Astrocyte of the cerebellum (primary cell): ENCODE measurements around the gene HJURP.

Experiments
- DNase-seq: peaks from one replicate; pipeline ENCODE4 v3.0.0-alpha.2; 2011; ENCODE audit warnings: low read depth
- H3K4me3 ChIP-seq: 2 replicates; pipeline ENCODE4 v1.5.1; 2011; ENCODE audit warnings: mild to moderate bottlenecking, low read depth, low read length, moderate library complexity
- in situ Hi-C: cut with HindIII; loops from 2 replicates; pipeline ENCODE4 v1.10.0; 2017; ENCODE audit warnings: low sequenced_read_pairs
- TF ChIP-seq, protein P1 (sequence below): IDR thresholded peaks from 2 replicates; pipeline ENCODE4 v1.5.1; 2012; ENCODE audit warnings: low read length, low read depth, moderate library complexity, mild to moderate bottlenecking; ENCODE audit errors: missing control alignments

Gene HJURP

GRCh38 chr2:233823731-233824121 is 30.6 kb downstream of the HJURP start:
- no peak overlapping the region for H3K4me3 ChIP-seq
- in situ Hi-C loops, result no loop called here
- TF ChIP-seq, protein P1, sequence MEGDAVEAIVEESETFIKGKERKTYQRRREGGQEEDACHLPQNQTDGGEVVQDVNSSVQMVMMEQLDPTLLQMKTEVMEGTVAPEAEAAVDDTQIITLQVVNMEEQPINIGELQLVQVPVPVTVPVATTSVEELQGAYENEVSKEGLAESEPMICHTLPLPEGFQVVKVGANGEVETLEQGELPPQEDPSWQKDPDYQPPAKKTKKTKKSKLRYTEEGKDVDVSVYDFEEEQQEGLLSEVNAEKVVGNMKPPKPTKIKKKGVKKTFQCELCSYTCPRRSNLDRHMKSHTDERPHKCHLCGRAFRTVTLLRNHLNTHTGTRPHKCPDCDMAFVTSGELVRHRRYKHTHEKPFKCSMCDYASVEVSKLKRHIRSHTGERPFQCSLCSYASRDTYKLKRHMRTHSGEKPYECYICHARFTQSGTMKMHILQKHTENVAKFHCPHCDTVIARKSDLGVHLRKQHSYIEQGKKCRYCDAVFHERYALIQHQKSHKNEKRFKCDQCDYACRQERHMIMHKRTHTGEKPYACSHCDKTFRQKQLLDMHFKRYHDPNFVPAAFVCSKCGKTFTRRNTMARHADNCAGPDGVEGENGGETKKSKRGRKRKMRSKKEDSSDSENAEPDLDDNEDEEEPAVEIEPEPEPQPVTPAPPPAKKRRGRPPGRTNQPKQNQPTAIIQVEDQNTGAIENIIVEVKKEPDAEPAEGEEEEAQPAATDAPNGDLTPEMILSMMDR, result no peak
- DNase-seq, result no peak

DNA sequence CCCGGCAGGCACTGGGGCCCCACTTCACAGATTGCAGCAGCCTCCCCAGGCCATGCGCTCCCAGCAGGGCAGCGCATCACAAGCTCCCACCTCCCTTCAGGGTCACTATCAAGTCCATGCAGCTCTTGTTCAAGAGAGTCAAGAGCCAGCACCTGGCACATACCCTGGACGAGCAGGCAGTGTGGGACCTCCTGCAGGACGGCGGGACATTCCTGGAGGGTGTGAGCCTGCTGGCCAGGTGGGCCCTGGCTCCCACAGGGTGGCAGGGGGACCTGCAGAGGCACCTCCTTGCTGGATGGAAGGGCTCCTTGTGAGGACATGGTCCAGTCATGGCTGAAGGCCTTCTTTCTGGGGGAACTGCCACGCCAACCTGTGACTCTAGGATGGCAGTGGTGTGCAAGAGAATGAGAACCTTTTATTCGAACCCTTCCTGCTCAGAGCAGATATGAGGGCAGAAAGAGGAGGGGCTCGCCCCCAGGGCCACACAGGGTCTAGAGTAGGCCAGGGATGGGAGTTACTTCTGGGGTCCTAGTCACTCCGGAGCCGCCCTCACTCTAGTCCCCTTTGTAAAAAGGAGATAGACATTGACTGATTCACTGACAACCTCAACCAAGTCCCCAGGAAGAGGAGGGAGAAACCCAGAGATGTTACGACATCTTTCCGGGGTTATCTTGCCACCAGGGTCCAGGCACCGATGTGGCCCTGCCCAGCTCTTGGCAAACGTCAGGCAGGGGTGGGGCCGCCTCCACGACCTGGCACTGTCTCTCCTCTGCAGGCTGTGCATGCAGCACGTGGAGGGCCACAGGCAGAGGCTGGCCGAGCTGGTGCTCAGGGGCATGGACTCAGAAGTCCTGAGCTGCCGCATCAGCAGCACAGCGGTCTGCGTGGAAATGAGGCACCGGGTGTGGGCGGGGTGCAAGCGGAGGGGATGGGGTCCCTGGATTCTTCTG is 31.3 kb downstream of the HJURP start:
- TF ChIP-seq, protein P1, result no peak
- DNase-seq, result no peak
- H3K4me3 ChIP-seq, result no peak overlapping the region
- in situ Hi-C loops, result no loop called here

DNA sequence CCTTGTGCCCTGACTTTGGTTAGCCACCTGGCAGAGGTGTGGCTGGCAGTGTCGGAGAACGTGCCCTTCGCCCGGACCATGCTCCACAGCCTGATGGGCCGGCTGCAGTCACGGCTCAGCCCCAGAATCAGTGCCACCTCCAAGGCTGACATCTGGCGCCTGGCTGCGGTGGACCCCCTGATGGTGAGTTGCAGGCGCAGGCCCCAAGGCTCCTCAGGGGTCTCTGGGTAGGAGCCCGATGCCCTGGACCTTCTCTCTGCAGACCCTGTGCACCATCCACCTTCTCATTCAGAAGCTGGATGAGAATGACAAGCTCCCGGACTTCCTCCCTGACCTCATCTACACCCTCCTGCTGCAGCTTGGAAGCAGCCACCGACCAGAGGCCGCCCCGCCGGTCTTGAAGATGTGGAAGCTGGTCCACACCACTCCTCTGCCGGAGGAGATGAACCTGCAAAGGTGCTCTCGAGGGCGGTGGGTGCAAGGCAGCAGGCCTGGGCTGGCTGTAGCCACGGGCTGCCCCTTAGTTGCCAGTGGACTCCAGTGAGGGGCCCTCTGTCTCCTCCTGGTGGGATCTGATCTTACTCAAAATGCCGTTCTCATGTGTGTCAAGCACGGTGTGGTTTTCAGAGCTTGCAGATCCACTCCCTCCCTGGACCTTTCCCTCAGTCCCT is 32.1 kb downstream of the HJURP start:
- DNase-seq, result no peak
- TF ChIP-seq, protein P1, result no peak
- H3K4me3 ChIP-seq, result no peak overlapping the region
- in situ Hi-C loops, result no loop called here

DNA sequence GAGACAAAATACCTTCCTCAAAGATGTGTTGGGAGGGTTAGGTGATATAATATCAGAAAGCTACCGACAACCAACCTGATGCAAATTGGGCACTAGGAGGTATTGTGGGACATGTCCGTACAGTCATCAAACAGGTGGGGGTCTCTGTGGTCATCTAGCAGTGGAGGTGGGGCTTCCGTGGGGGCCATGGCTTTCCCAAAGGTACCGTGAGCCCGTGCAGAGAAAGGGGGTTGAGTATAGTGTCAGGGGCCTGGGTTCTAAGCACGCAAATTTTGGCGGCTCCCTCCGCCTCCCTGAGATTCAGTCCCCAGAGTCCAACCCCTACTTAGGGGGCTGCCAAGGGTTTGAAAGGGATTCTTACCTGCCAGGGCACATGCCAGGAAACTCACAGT is 32.6 kb downstream of the HJURP start:
- H3K4me3 ChIP-seq, result no peak overlapping the region
- in situ Hi-C loops, result no loop called here
- TF ChIP-seq, protein P1, result no peak
- DNase-seq, result no peak

DNA sequence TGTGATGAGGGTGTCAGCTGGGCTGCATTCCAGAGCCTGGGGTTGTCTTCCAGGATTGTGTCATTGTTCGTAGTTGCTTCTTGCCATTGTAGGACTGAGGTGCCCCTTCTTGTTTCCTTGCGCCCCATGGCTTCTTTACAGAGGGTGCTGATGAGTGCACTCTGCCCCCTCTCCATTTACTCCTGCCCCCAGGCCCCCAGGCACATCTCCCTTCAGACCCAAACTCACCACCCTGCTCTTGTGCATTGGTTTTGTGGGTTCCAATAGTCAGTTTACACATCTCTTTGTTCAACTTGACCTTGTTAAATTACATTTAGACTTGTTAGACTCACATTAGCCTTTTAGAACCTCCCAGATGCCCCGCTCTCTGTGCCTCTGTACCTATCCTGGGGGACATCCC is 33.1 kb downstream of the HJURP start:
- no peak for DNase-seq
- H3K4me3 ChIP-seq, result no peak overlapping the region
- TF ChIP-seq, protein P1, result no peak
- in situ Hi-C loops, result no loop called here

- H3K4me3 ChIP-seq, result no peak overlapping the region
- TF ChIP-seq, protein P1, result no peak
- no peak for DNase-seq
- in situ Hi-C loops, result no loop called here
Measured at GRCh38 chr2:233820774-233821105, 33.6 kb downstream of the HJURP start.
